OCI-LY3 (cell line): Measurements from ENCODE around the gene HTATIP2.

Experiments used
- CTCF ChIP-seq: fragments of 200-600, 300-600 bp; sonication (generic); IDR thresholded peaks from 2 replicates; pipeline ENCODE4 v1.5.1; 2014; ENCODE audit warnings: antibody characterized with exemption, low read length, low read depth
- EZH2phosphoT487 ChIP-seq: fragments of 200-600 bp; shearing (Covaris generic); IDR thresholded peaks from 2 replicates; pipeline ENCODE4 v1.6.1; 2018; ENCODE audit warnings: antibody characterized with exemption, mixed run types, low read depth

GRCh38 chr11:20403059-20403458 is 39.5 kb downstream of the HTATIP2 start:
- TF ChIP-seq CTCF (no peak), EZH2phosphoT487 (no peak)
